ENCODE measurements around the gene CYP46A1.

CYP46A1 gene

GRCh38 chr14:99663386-99664057 is 20.6 kb upstream of the CYP46A1 start:
- H3K4me3 ChIP-seq (ENCODE audit: low read length), result no peak overlapping the region
- no peak for DNase-seq (ENCODE audit: low read depth)
- TF ChIP-seq CTCF (conservative IDR thresholded peaks at IDR 0.05; ENCODE audit: low read length), result no peak

DNA sequence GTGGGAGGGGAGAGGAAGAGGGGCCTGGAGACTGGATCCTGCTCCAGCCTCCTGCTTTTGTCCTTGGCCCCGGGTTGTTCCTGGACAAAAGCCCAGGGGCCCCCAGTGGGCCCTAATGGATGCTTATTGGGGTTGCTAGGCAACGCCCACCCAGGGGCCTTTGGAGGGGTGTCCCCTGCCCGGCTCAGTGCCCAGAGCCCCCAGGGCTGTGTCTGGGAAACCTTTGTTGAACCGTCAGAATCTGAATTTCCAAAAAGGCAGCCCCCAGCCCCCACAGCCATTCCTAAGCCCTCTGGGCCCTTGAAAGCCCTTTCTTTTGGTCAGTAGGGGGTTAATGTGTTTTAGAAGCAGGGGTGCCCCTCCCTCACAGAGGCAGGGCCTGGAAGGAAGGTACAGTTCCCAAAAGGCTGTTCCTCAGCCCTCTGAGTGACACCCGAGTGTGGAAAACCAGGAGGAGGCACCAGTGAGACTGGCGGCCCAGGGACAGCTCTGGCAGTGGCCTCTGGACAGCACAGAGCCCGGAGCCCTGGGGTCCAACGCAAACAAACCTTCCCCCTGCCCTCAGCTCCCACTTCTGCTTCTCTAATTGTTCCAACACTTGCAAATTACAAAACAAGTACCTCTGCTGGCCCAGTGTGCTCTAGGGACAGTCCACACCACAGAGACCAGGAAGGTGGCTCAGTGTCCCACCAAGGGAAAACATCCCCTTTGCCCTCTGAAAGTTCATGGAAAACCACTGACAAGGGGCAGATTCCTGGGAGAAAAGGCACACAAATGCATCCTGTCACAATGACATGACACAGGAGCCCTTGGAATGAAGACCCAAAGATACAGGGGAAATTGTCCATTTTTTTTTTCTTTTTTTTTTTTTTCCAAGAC is 19.8 kb upstream of the CYP46A1 start:
- no peak for TF ChIP-seq CTCF (conservative IDR thresholded peaks at IDR 0.05; ENCODE audit: low read length)
- no peak for DNase-seq (ENCODE audit: low read depth)
- H3K4me3 ChIP-seq (ENCODE audit: low read length), result no peak overlapping the region

DNA sequence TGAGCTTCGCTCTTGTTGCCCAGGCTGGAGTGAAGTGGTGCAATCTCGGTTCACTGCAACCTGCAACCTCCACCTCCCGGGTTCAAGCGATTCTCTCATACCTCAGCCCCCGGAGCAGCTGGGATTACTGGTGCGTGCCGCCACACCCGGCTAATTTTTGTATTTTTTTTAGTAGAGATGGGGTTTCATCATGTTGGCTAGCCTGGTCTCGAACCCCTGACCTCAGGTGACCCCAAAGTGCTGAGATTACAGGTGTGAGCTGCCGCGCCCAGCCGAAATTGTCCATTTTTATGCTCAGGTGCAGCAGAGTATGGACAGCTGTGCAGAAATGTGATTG is 19.2 kb upstream of the CYP46A1 start:
- no peak overlapping the region for H3K4me3 ChIP-seq (ENCODE audit: low read length)
- DNase-seq (ENCODE audit: low read depth), result no peak
- no peak for TF ChIP-seq CTCF (conservative IDR thresholded peaks at IDR 0.05; ENCODE audit: low read length)

GRCh38 chr14:99666533-99666932 is 17.6 kb upstream of the CYP46A1 start:
- no peak for TF ChIP-seq CTCF (conservative IDR thresholded peaks at IDR 0.05; ENCODE audit: low read length)
- H3K4me3 ChIP-seq (ENCODE audit: low read length), result no peak overlapping the region
- DNase-seq (ENCODE audit: low read depth), result no peak

DNA sequence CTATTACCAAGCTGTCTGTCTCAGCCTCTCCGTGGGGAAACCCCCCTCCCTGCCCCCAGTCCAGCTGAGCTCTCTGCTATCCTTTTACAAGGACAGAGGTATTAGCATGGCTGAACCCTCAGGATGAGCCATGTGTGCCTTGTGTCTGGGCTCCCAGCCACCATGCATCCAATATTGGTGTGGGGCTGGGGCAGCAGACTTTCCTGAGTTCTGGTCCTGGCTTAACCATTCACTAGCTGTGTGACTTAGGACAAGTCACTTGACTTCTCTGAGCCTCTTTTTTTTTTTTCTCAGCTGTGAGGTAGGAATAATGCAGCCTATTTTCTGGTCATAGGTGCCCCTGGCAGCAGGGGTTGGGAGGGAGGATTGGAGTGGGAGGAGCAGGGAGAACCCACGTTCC is 17.1 kb upstream of the CYP46A1 start:
- no peak for TF ChIP-seq CTCF (conservative IDR thresholded peaks at IDR 0.05; ENCODE audit: low read length)
- no peak overlapping the region for H3K4me3 ChIP-seq (ENCODE audit: low read length)
- no peak for DNase-seq (ENCODE audit: low read depth)

DNA sequence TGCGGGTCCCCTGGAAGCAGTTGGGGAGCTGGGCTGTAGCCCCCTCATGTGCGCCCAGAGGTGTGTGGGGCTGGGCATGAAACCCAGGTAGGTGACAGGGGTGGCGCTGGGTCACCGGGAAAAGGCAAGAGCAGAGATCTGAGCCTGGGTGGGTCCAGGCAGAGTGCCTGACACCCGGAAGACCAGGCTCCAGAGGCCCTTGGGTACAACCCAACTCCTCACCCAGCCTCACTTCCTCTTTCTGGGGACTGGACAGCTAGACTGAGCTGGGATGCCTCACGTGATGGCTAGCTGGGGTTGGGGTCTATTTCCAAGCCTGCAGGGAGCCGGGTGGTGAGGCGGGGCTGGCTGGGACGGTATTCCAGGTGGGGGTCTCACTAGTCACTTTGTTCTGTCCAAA is 16.3 kb upstream of the CYP46A1 start:
- no peak for TF ChIP-seq CTCF (conservative IDR thresholded peaks at IDR 0.05; ENCODE audit: low read length)
- H3K4me3 ChIP-seq (ENCODE audit: low read length), result no peak overlapping the region
- DNase-seq (ENCODE audit: low read depth), result no peak

Measured in AG10803 (cell line).